Endothelial cell of umbilical vein (primary cell): ENCODE results near the gene NHP2. TPM values are rescaled to one million over a fixed set of nuclear protein-coding genes. Genes with fewer than 3 reads are reported as not detected.
A peak's percentile ranks its signal among the peaks of the same experiment; 100 is the strongest.

Experiments used
- BruUV-seq: library from RNA; stranded (reverse); fragments of 400-500 nt; replicated peaks from 2 replicates; lab custom pipeline; 2021; lab: Mats Ljungman, UMichigan
- CTCF ChIA-PET: fragments of 300-600, 350-600 bp; sonication (Branson Sonifier 250); formaldehyde crosslinking; loops from one replicate; lab custom pipeline; 2021; ENCODE audit warnings: antibody characterized with exemption, inconsistent platforms; lab: Charles Lee
- POLR2A ChIA-PET: fragments of 300-600, 350-600 bp; sonication (Branson Sonifier 250); formaldehyde crosslinking; loops from one replicate; lab custom pipeline; 2021; ENCODE audit warnings: antibody characterized with exemption, inconsistent platforms; lab: Charles Lee
- DNase-seq: peaks from one replicate; pipeline ENCODE4 v3.0.0-alpha.2; 2011; ENCODE audit warnings: low read depth, low spot score
- FAIRE-seq: peaks from 2 replicates; lab custom pipeline; 2011; peaks lifted over from hg19 to GRCh38; lab: Jason Lieb, UNC
- H2AFZ ChIP-seq: 2 replicates; pipeline ENCODE4 v1.6.0; 2012; ENCODE audit warnings: low read depth, low read length, control low read depth, inconsistent platforms
- H3K27ac ChIP-seq: 2 replicates; pipeline ENCODE4 v1.5.1; 2011; ENCODE audit warnings: low read depth, mild to moderate bottlenecking, control low read depth, low read length, moderate library complexity; ENCODE audit not compliant: insufficient read depth
- H3K27me3 ChIP-seq, 2 experiments: 2 replicates each; pipeline versions ENCODE4 v1.6.0 to v1.6.1; 2011; ENCODE audit warnings: low read length in 2 of 2, mixed read lengths in 1 of 2; ENCODE audit not compliant: control insufficient read depth in 2 of 2, insufficient read depth in 2 of 2
- H3K36me3 ChIP-seq, 2 experiments: 2 replicates in 1 of 2; 3 replicates in 1 of 2; pipeline ENCODE4 v1.5.1; 2011; ENCODE audit warnings: low read length in 2 of 2, mild to moderate bottlenecking in 1 of 2, moderate library complexity in 1 of 2; ENCODE audit not compliant: control insufficient read depth in 2 of 2, insufficient read depth in 2 of 2; ENCODE audit errors: extremely low read depth in 1 of 2
- H3K4me1 ChIP-seq: 3 replicates; pipeline ENCODE4 v1.5.1; 2011; ENCODE audit warnings: mild to moderate bottlenecking, low read length; ENCODE audit not compliant: control insufficient read depth, insufficient read depth; ENCODE audit errors: extremely low read depth
- H3K4me2 ChIP-seq: 2 replicates; pipeline ENCODE4 v1.6.1; 2011; ENCODE audit warnings: low read length, control low read depth, mixed read lengths; ENCODE audit not compliant: insufficient read depth
- H3K4me3 ChIP-seq, 3 experiments: fragments of 200-600 bp in 1 of 3; sonication (generic), shearing (Covaris generic) in 1 of 3; replicated peaks in 1 of 3; 2 replicates each; pipeline ENCODE4 v1.5.1; 2011 to 2016; ENCODE audit warnings: control low read depth in 3 of 3, low read length in 3 of 3, mild to moderate bottlenecking in 2 of 3, inconsistent platforms in 1 of 3, low read depth in 1 of 3, moderate library complexity in 1 of 3; ENCODE audit not compliant: insufficient read depth in 1 of 3
- H3K79me2 ChIP-seq: 2 replicates; pipeline ENCODE4 v1.6.0; 2012; ENCODE audit warnings: low read length, inconsistent platforms; ENCODE audit not compliant: control insufficient read depth, insufficient read depth
- H3K9ac ChIP-seq: replicated peaks from 2 replicates; pipeline ENCODE3; 2011; ENCODE audit warnings: low read length, control low read depth; ENCODE audit not compliant: insufficient read depth; ENCODE audit errors: extremely low read depth
- H3K9me1 ChIP-seq: replicated peaks from 3 replicates; pipeline ENCODE4 v1.6.0; 2011; ENCODE audit warnings: mild to moderate bottlenecking, low read length; ENCODE audit not compliant: control insufficient read depth, insufficient read depth; ENCODE audit errors: extremely low read depth
- H3K9me3 ChIP-seq: replicated peaks from 2 replicates; pipeline ENCODE4 v1.5.1; 2012; ENCODE audit warnings: low read length, inconsistent platforms; ENCODE audit not compliant: control insufficient read depth, insufficient read depth
- H4K20me1 ChIP-seq: replicated peaks from 2 replicates; pipeline ENCODE3; 2011; ENCODE audit warnings: mild to moderate bottlenecking, low read length; ENCODE audit not compliant: control insufficient read depth, insufficient read depth; ENCODE audit errors: extremely low read depth
- CTCF ChIP-seq, 2 donors: IDR thresholded peaks; 1 replicate in 1 of 2; 2 replicates in 1 of 2; pipeline ENCODE4 v1.5.1; 2011; ENCODE audit warnings: low read length in 2 of 2, mild to moderate bottlenecking in 2 of 2, moderate library complexity in 2 of 2, control low read depth in 1 of 2, inconsistent platforms in 1 of 2, low read depth in 1 of 2; ENCODE audit not compliant: insufficient read depth in 1 of 2; ENCODE audit errors: extremely low read depth in 1 of 2
- EZH2 ChIP-seq: IDR thresholded peaks from 2 replicates; pipeline ENCODE4 v1.6.1; 2012; ENCODE audit warnings: borderline replicate concordance, low read depth, mild to moderate bottlenecking, moderate library complexity, low read length, inconsistent platforms; ENCODE audit not compliant: severe bottlenecking
- FOS ChIP-seq: IDR thresholded peaks from 2 replicates; pipeline ENCODE4 v1.6.1; 2011; ENCODE audit warnings: mild to moderate bottlenecking, low read length, moderate library complexity, borderline replicate concordance; ENCODE audit not compliant: insufficient read depth
- GATA2 ChIP-seq: IDR thresholded peaks from 2 replicates; pipeline ENCODE4 v1.7.0; 2011; ENCODE audit warnings: low read depth, mild to moderate bottlenecking, moderate library complexity, mixed read lengths, low read length; ENCODE audit not compliant: insufficient read length, insufficient read depth
- JUN ChIP-seq: IDR thresholded peaks from 2 replicates; pipeline ENCODE4 v1.6.1; 2011; ENCODE audit warnings: borderline replicate concordance, low read depth; ENCODE audit not compliant: insufficient read length, insufficient read depth
- MYC ChIP-seq: IDR thresholded peaks from one replicate; pipeline ENCODE4 v1.6.1; 2011; ENCODE audit warnings: mild to moderate bottlenecking, low read depth, low read length
- POLR2AphosphoS5 ChIP-seq: IDR thresholded peaks from 2 replicates; pipeline ENCODE4 v1.6.1; 2012; ENCODE audit warnings: low read depth, mild to moderate bottlenecking, control low read depth, low read length, moderate library complexity; ENCODE audit not compliant: insufficient read depth
- dilution Hi-C: fragments of 300-500 bp; cut with MboI; formaldehyde crosslinking; loops from one replicate; pipeline ENCODE4 v1.15.0; 2019; ENCODE audit warnings: low sequenced_read_pairs; ENCODE audit not compliant: extremely low pct_ligation_motif_present
- intact Hi-C: fragments of 100-400 bp; cut with micrococcal nuclease; formaldehyde crosslinking; loops from one replicate; pipeline ENCODE4 v1.10.0; 2022
- polyA plus RNA-seq, 4 experiments: library from polyadenylated mRNA; depleted of rRNA in 3 of 4; stranded (reverse) in 3 of 4; unstranded in 1 of 4; fragments of >200 nt; gene quantifications; 2 replicates each; pipeline versions ENCODE4 v1.2.1 to v1.2.3, GENCODE V29; 2011 to 2012; ENCODE audit warnings: missing spikeins in 1 of 4
- total RNA-seq: library from RNA; stranded (reverse); gene quantifications from 2 replicates; pipeline ENCODE4 v1.2.3, GENCODE V29; 2021
- TF ChIP-seq, protein P1 (sequence below): IDR thresholded peaks from 2 replicates; pipeline ENCODE4 v1.6.1; 2011; ENCODE audit not compliant: insufficient read depth, insufficient read length

NHP2 gene
- total and polyA plus RNA-seq, 2 donors (not counting 3 experiments of a cell fraction or from before 2014, with no cell fraction given) = 205 to 220 TPM

- intact Hi-C loops = loop anchor here (1.0 to 10.0 kb wide), 5 partner anchors 16 to 619 kb away; partner anchors contain the start of genes NHP2 and PDLIM7
- POLR2A ChIA-PET = no interaction called here
- FAIRE-seq = no peak
Measured at GRCh38 chr5:178113841-178114324, 39.8 kb downstream of the NHP2 start.

More at GRCh38 chr5:178113841-178114324, 39.8 kb downstream of the NHP2 start:
- dilution Hi-C loops = no loop called here
- no peak for DNase-seq
- CTCF ChIA-PET = interaction anchor here (1.9 to 2.0 kb wide), 2 partner anchors 36 to 38 kb away, joined by 6 to 7 read pairs; no protein-coding TSS in a partner anchor
- Histone ChIP-seq H4K20me1 (no peaks in the 10 kb centered on the region), H3K4me3 (peak overlapping the region; percentile 20 to 94 (median 69)), H3K4me2 (peak overlapping the region; percentile 72), H3K27me3 (no peaks in the 10 kb centered on the region), H3K9me3 (no peaks in the 10 kb centered on the region), H3K9ac (peak overlapping the region; percentile 46), H3K9me1 (no peaks in the 10 kb centered on the region), H2AFZ (peak overlapping the region; percentile 53), H3K36me3 (no peaks in the 10 kb centered on the region), H3K27ac (no peak overlapping the region), H3K79me2 (peaks cover 9% of the 10 kb centered on the region), H3K4me1 (peaks cover 41% of the 10 kb centered on the region)
- no TSS peak for BruUV-seq
- TF ChIP-seq GATA2 (no peak), CTCF (IDR thresholded peaks at IDR 0.05; ENCODE audit: extremely low read depth in 1 of 2, insufficient read depth in 1 of 2, low read depth in 1 of 2, low read length in 2 of 2) (no peak), JUN (no peak), EZH2 (no peak), POLR2AphosphoS5 (no peak), FOS (no peak), MYC (no peak)
- TF ChIP-seq, protein P1, sequence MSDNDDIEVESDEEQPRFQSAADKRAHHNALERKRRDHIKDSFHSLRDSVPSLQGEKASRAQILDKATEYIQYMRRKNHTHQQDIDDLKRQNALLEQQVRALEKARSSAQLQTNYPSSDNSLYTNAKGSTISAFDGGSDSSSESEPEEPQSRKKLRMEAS = no peak
